Liver (tissue), 9 donors: ENCODE data around the gene FLNC. TPM values are rescaled to one million over a fixed set of nuclear protein-coding genes. Genes with fewer than 3 reads are reported as not detected.

Experiments
- DNase-seq: peaks from one replicate; pipeline ENCODE4 v3.0.0-alpha.2; 2017; ENCODE audit warnings: low spot score
- H3K27ac ChIP-seq, 2 donors: one replicate each; pipeline ENCODE4 v1.7.0; 2013; ENCODE audit warnings: inconsistent platforms in 2 of 2, low read length in 2 of 2, control low read depth in 1 of 2, low read depth in 1 of 2, mild to moderate bottlenecking in 1 of 2
- H3K27me3 ChIP-seq, 4 donors: one replicate each; pipeline versions ENCODE4 v1.6.1 to v1.7.0; 2013; ENCODE audit warnings: low read length in 3 of 4, inconsistent platforms in 1 of 4, mild to moderate bottlenecking in 1 of 4, moderate library complexity in 1 of 4; ENCODE audit not compliant: control insufficient read depth in 4 of 4, insufficient read depth in 4 of 4
- H3K36me3 ChIP-seq, 4 donors: one replicate each; pipeline versions ENCODE4 v1.6.1 to v1.7.0; 2013; ENCODE audit warnings: low read length in 3 of 4, mild to moderate bottlenecking in 3 of 4, low read depth in 1 of 4, moderate library complexity in 1 of 4; ENCODE audit not compliant: control insufficient read depth in 4 of 4, insufficient read depth in 3 of 4
- H3K4me1 ChIP-seq, 4 donors: one replicate each; pipeline versions ENCODE4 v1.6.1 to v1.7.0; 2013; ENCODE audit warnings: low read length in 3 of 4, mild to moderate bottlenecking in 3 of 4, moderate library complexity in 1 of 4; ENCODE audit not compliant: control insufficient read depth in 4 of 4, insufficient read depth in 4 of 4
- H3K4me3 ChIP-seq, 3 donors: one replicate each; pipeline versions ENCODE4 v1.6.1 to v1.7.0; 2013; ENCODE audit warnings: low read length in 3 of 3, control low read depth in 1 of 3, low read depth in 1 of 3, mild to moderate bottlenecking in 1 of 3
- H3K9ac ChIP-seq, 2 donors: one replicate each; pipeline ENCODE4 v1.7.0; 2013; ENCODE audit warnings: low read length in 2 of 2, mild to moderate bottlenecking in 2 of 2, moderate library complexity in 2 of 2, control low read depth in 1 of 2, low read depth in 1 of 2
- H3K9me3 ChIP-seq, 4 donors: one replicate each; pipeline versions ENCODE4 v1.6.1 to v1.7.0; 2013; ENCODE audit warnings: low read length in 3 of 4; ENCODE audit not compliant: control insufficient read depth in 4 of 4
- EGR1 ChIP-seq, 2 donors: IDR thresholded peaks; 2 replicates each; pipeline ENCODE4 v1.6.1; 2016 to 2018; ENCODE audit warnings: antibody characterized with exemption in 2 of 2, low read depth in 2 of 2
- FOXA1 ChIP-seq: IDR thresholded peaks from 2 replicates; pipeline ENCODE4 v1.6.1; 2016; ENCODE audit warnings: antibody characterized with exemption
- FOXA2 ChIP-seq: IDR thresholded peaks from 2 replicates; pipeline ENCODE4 v1.6.1; 2016; ENCODE audit warnings: antibody characterized with exemption
- GABPA ChIP-seq, 2 donors: IDR thresholded peaks in 1 of 2; conservative IDR thresholded peaks in 1 of 2; 2 replicates each; pipeline ENCODE4 v1.6.1; 2016; ENCODE audit warnings: antibody characterized with exemption in 2 of 2, mild to moderate bottlenecking in 1 of 2, moderate library complexity in 1 of 2
- HNF4A ChIP-seq, 2 donors: conservative IDR thresholded peaks; 2 replicates each; pipeline ENCODE4 v1.6.1; 2016; ENCODE audit warnings: antibody characterized with exemption in 2 of 2, mild to moderate bottlenecking in 2 of 2
- HNF4G ChIP-seq: IDR thresholded peaks from 2 replicates; pipeline ENCODE4 v1.6.1; 2016; ENCODE audit warnings: antibody characterized with exemption
- JUND ChIP-seq, 2 donors: IDR thresholded peaks; 2 replicates each; pipeline ENCODE4 v1.6.1; 2016; ENCODE audit warnings: antibody characterized with exemption in 2 of 2
- NR2F2 ChIP-seq: IDR thresholded peaks from 2 replicates; pipeline ENCODE4 v1.6.1; 2016; ENCODE audit warnings: antibody characterized with exemption
- RAD21 ChIP-seq, 2 donors: IDR thresholded peaks; 2 replicates each; pipeline ENCODE4 v1.6.1; 2016; ENCODE audit warnings: antibody characterized with exemption in 2 of 2, mild to moderate bottlenecking in 2 of 2
- RXRA ChIP-seq, 2 donors: IDR thresholded peaks; 2 replicates each; pipeline ENCODE4 v1.6.1; 2017 to 2018; ENCODE audit warnings: antibody characterized with exemption in 2 of 2, mild to moderate bottlenecking in 1 of 2
- SP1 ChIP-seq: IDR thresholded peaks from 2 replicates; pipeline ENCODE4 v1.6.1; 2018; ENCODE audit warnings: antibody characterized with exemption, mild to moderate bottlenecking
- TAF1 ChIP-seq: conservative IDR thresholded peaks from 2 replicates; pipeline ENCODE4 v1.6.1; 2016; ENCODE audit warnings: antibody characterized with exemption, mild to moderate bottlenecking
- YY1 ChIP-seq: IDR thresholded peaks from 2 replicates; pipeline ENCODE4 v1.6.1; 2016; ENCODE audit warnings: antibody characterized with exemption, mild to moderate bottlenecking
- WGBS: extraction: QIAGEN DNeasy Blood & Tissue Kit; methylation state at CpG from one replicate; pipeline ENCODE4 v1.1.7; 2013; 5-methylcytosine and 5-hydroxymethylcytosine counted together
- polyA plus RNA-seq, 2 donors: library from polyadenylated mRNA; stranded (reverse) in 1 of 2; unstranded in 1 of 2; fragments of 200-250 nt in 1 of 2; fragments of >200 nt in 1 of 2; fragmentation: Nextera tagmentation in 1 of 2; extraction: Ambion mirVana in 1 of 2; gene quantifications; one replicate each; pipeline versions ENCODE4 v1.2.1 to v1.2.3, GENCODE V29; 2013 to 2015
- total RNA-seq, 2 donors: library from RNA; depleted of rRNA; stranded (reverse); fragments of >200 nt; gene quantifications; one replicate each; pipeline ENCODE4 v1.2.3, GENCODE V29; 2014
- TF ChIP-seq, protein P1 (sequence below): IDR thresholded peaks from 2 replicates; pipeline ENCODE4 v1.6.1; 2016; ENCODE audit warnings: antibody characterized with exemption
- TF ChIP-seq, protein P2 (sequence below): IDR thresholded peaks from 2 replicates; pipeline ENCODE4 v1.6.1; 2016; ENCODE audit warnings: antibody characterized with exemption
- TF ChIP-seq, protein P3 (sequence below): fragments of 150-350 bp; IDR thresholded peaks from 2 replicates; pipeline ENCODE4 v1.5.1; 2017; ENCODE audit warnings: improper control_type of control experiment, low read depth, low read length; ENCODE audit not compliant: missing input control
- TF ChIP-seq, protein P4 (sequence below): IDR thresholded peaks from 2 replicates; pipeline ENCODE4 v1.6.1; 2016; ENCODE audit warnings: antibody characterized with exemption
- TF ChIP-seq, protein P5 (sequence below): IDR thresholded peaks from 2 replicates; pipeline ENCODE4 v1.6.1; 2016; ENCODE audit warnings: antibody characterized with exemption, mild to moderate bottlenecking
- donor health status: healthy.
- donor health status: healthy.
- donor health status: healthy.
- donor health status: healthy.
- donor health status: healthy.

Gene FLNC
- total and polyA plus RNA-seq, 4 donors, result 0.03 to 2.3 (median 0.53) TPM

DNA sequence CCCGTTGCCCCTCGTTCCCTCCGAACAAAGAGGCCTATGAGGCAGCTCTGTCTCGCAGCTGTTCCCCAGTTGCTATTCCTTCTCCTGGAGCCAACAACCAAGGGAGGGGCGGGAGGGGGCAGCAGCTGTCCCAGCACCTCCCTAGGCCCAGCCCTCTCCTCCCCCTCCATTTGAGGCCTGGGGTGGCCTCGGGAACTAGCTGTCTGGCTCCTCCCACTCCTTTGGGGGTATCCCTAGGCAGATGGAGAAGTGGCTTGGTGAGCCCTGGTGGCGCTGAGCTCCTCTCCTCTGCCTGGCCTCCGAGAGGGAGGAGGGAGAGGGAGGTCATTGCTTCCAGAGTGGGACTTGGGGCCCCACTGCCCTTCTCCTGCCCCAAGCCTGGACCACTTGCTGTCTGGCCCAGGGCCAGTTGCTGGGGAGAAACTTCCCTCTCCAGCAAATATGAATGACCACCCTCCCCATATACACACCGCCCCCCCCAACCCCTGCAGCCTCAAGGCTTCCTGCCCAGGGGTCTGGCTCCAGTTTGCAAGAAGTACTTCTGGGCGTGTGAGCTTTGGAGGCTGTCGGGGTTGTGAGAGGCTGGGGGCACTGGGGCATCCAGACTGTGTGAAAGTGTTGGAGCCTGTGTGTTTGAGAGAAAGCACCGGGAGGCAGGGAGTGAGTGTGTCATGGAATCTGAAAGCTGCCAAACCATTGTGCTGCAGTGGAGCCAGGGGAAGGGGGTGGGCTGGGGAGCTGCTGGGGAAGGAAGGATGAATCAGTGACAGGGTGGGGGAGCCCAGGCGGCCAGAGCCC lies 3.1 kb downstream of the FLNC start:
- Histone ChIP-seq H3K9ac (no peak overlapping the region), H3K4me1 (peaks cover 3 to 13% (median 7%) of the 10 kb centered on the region in 4 donors), H3K9me3 (no peaks in the 10 kb centered on the region), H3K27me3 (peaks cover 0 to 5% (median 0%) of the 10 kb centered on the region in 4 donors), H3K27ac (no peak overlapping the region), H3K4me3 (no peak overlapping the region), H3K36me3 (no peaks in the 10 kb centered on the region)
- WGBS, result 41% methylated on average over 13 of the region's 13 CpGs
- no peak for TF ChIP-seq JUND (IDR thresholded peaks at IDR 0.05)
- TF ChIP-seq EGR1 (IDR thresholded peaks at IDR 0.05; ENCODE audit: low read depth in 2 of 2), result no peak
- no peak for TF ChIP-seq NR2F2
- no peak for TF ChIP-seq FOXA1
- no peak for TF ChIP-seq RAD21 (IDR thresholded peaks at IDR 0.05)
- no peak for TF ChIP-seq TAF1
- TF ChIP-seq SP1, result no peak
- TF ChIP-seq, protein P1, sequence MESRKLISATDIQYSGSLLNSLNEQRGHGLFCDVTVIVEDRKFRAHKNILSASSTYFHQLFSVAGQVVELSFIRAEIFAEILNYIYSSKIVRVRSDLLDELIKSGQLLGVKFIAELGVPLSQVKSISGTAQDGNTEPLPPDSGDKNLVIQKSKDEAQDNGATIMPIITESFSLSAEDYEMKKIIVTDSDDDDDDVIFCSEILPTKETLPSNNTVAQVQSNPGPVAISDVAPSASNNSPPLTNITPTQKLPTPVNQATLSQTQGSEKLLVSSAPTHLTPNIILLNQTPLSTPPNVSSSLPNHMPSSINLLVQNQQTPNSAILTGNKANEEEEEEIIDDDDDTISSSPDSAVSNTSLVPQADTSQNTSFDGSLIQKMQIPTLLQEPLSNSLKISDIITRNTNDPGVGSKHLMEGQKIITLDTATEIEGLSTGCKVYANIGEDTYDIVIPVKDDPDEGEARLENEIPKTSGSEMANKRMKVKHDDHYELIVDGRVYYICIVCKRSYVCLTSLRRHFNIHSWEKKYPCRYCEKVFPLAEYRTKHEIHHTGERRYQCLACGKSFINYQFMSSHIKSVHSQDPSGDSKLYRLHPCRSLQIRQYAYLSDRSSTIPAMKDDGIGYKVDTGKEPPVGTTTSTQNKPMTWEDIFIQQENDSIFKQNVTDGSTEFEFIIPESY, result no peak
- TF ChIP-seq GABPA (IDR thresholded peaks at IDR 0.05 in 1 of 2, conservative IDR thresholded peaks at IDR 0.05 in 1 of 2), result no peak
- no peak for TF ChIP-seq RXRA (IDR thresholded peaks at IDR 0.05)
- TF ChIP-seq HNF4A (conservative IDR thresholded peaks at IDR 0.05), result no peak
- no peak for TF ChIP-seq HNF4G
- TF ChIP-seq, protein P2, sequence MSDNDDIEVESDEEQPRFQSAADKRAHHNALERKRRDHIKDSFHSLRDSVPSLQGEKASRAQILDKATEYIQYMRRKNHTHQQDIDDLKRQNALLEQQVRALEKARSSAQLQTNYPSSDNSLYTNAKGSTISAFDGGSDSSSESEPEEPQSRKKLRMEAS, result no peak
- no peak for TF ChIP-seq FOXA2
- TF ChIP-seq, protein P3, sequence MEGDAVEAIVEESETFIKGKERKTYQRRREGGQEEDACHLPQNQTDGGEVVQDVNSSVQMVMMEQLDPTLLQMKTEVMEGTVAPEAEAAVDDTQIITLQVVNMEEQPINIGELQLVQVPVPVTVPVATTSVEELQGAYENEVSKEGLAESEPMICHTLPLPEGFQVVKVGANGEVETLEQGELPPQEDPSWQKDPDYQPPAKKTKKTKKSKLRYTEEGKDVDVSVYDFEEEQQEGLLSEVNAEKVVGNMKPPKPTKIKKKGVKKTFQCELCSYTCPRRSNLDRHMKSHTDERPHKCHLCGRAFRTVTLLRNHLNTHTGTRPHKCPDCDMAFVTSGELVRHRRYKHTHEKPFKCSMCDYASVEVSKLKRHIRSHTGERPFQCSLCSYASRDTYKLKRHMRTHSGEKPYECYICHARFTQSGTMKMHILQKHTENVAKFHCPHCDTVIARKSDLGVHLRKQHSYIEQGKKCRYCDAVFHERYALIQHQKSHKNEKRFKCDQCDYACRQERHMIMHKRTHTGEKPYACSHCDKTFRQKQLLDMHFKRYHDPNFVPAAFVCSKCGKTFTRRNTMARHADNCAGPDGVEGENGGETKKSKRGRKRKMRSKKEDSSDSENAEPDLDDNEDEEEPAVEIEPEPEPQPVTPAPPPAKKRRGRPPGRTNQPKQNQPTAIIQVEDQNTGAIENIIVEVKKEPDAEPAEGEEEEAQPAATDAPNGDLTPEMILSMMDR, result no peak
- TF ChIP-seq, protein P4, sequence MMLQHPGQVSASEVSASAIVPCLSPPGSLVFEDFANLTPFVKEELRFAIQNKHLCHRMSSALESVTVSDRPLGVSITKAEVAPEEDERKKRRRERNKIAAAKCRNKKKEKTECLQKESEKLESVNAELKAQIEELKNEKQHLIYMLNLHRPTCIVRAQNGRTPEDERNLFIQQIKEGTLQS, result no peak
- no peak for TF ChIP-seq YY1
- TF ChIP-seq, protein P5, sequence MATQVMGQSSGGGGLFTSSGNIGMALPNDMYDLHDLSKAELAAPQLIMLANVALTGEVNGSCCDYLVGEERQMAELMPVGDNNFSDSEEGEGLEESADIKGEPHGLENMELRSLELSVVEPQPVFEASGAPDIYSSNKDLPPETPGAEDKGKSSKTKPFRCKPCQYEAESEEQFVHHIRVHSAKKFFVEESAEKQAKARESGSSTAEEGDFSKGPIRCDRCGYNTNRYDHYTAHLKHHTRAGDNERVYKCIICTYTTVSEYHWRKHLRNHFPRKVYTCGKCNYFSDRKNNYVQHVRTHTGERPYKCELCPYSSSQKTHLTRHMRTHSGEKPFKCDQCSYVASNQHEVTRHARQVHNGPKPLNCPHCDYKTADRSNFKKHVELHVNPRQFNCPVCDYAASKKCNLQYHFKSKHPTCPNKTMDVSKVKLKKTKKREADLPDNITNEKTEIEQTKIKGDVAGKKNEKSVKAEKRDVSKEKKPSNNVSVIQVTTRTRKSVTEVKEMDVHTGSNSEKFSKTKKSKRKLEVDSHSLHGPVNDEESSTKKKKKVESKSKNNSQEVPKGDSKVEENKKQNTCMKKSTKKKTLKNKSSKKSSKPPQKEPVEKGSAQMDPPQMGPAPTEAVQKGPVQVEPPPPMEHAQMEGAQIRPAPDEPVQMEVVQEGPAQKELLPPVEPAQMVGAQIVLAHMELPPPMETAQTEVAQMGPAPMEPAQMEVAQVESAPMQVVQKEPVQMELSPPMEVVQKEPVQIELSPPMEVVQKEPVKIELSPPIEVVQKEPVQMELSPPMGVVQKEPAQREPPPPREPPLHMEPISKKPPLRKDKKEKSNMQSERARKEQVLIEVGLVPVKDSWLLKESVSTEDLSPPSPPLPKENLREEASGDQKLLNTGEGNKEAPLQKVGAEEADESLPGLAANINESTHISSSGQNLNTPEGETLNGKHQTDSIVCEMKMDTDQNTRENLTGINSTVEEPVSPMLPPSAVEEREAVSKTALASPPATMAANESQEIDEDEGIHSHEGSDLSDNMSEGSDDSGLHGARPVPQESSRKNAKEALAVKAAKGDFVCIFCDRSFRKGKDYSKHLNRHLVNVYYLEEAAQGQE, result no peak
- DNase-seq, result no peak
